GM18868 (cell line): ENCODE results near the gene TBC1D4.

Experiments used
- ATAC-seq: cut with Tn5 transposase; IDR thresholded peaks from one replicate; pipeline ENCODE4 v1.9.1; 2021; ENCODE audit warnings: mild to moderate bottlenecking, moderate library complexity; ENCODE audit not compliant: unreplicated experiment

The TBC1D4 gene

DNA sequence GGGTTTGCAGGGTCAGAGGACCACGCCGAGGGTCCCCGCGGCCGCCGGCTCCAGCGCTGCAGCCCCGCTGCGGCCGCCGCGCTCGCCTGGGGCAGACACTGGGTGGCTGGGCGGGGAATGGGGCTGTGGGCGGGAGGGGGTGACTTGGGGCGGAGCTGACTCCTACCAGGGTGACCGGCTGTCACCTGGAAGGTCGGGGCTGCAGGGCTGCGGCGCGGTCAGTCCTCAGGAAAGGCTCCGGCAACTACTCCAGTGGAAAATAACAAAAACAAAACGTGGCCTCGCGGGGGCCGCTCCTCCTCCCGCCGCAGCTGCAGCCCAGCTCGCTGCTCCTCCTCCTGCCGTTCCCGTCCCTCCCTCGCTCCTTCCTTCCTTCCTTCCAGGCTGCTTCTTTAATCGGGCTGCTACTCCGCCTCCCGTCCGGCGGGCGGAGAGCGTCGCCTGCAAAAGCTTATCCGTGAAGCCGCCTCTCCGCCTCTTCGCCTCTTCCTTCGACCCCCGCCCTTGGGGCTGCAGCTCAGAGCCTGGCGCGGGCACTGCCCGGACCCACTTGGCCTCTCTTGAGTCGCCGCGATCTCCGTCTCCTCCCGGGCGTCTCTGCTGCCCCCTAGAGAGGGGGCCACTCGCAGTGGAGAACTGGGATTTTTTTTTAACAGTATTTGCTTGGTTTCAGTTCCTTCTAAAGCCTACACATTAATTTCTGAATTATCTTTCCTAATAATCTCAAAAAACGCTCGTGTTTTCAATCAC, at the start of gene TBC1D4:
TSS of gene TBC1D4 (minus strand) at position 100 of the 750 bp plus-strand sequence. CDS start 402 bp downstream, outside the sequence.
- peak; percentile 74 for ATAC-seq

GRCh38 chr13:75530549-75530961, 48.6 kb upstream of the TBC1D4 start:
- ATAC-seq = peak; percentile 57

GRCh38 chr13:75521956-75522355, 40.0 kb upstream of the TBC1D4 start:
- no peak for ATAC-seq

- no peak for ATAC-seq
Measured at GRCh38 chr13:75518439-75519088, 36.6 kb upstream of the TBC1D4 start.

DNA sequence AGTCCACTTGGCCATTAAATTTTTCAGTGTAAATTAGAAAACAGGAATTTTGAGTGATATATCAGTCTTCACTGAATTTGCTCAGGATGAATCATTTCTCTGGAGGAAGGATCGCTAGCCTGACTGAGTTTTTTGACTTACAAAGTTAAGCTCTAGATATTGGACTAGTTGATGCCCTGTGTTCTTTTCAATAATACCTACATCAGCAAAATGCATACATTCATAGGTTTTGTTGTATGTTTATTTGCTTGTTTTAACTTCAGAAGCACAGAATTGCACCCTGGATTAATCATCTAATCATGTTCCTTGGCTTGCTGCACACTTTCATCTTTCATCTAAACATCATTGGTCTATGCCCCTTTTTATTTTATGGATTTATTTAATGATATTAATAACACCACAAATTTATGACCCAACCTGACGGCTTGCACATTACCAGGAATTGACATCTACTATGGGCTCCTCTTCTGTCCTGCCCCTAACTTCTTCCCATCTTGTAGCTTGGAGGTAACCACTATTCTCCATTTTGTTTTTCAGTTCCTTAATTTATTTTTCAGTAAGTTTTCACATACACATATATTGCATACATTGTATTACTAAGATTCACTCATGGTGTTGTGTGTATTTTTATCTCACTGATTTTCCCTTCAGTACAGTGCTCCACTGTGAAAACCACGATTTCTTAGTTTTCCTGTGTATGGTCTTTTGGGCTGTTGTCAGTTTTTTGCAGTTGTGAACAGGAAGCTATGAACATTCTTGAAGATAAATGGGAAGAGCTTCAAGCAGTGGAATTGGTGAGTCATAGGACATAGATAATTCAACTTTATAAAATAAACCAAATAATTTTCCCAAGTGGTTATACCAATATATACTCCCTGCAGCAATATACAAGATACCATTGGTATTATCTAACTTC, 32.4 kb upstream of the TBC1D4 start:
- ATAC-seq = peak; percentile 38

GRCh38 chr13:75513271-75513670, 31.3 kb upstream of the TBC1D4 start:
- ATAC-seq = no peak

DNA sequence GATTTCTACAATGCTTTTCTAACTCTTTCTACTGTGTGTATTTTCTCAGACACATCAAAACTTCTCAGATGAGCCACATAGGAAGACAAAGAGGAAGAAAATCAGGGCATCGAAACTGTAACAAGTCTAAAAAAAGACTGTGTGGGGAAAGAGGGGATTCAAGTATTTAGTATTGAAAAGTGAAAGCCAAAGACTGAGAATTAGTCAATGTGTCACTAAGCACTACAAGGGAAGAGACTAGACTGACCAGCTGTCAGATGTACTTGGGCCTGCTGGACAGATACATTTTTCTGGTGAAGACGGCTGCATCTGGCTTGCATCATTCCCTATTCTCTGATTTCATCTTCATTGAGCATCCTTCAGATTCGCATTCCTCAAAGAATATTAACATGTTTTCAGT, 30.3 kb upstream of the TBC1D4 start:
- ATAC-seq = peak; percentile 83

DNA sequence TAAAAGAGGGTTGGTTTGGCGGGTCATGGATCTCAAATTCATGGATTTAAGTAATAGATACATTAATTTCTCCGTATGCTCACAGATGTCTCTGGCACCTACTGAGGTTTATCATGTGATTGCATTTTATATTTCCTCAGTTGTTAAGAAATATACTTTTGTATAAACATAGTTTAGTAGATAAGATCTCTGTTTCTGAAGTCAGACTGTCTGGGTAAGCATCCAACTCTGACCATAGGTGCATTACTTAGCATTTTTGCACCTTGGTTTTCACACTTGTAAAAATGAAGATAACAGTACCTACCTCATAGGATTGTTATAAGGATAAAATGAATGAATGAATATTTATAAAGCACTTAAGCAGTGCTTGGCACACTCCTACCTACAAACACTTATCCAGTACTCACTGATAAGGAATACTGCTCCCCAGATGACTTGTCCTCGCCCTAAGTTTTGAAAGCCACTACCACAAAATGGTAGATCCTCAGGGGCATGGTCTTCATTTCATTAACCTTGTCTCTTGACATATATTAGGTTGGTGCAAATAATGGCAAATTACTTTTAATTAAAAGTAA, 29.2 kb upstream of the TBC1D4 start:
- no peak for ATAC-seq

DNA sequence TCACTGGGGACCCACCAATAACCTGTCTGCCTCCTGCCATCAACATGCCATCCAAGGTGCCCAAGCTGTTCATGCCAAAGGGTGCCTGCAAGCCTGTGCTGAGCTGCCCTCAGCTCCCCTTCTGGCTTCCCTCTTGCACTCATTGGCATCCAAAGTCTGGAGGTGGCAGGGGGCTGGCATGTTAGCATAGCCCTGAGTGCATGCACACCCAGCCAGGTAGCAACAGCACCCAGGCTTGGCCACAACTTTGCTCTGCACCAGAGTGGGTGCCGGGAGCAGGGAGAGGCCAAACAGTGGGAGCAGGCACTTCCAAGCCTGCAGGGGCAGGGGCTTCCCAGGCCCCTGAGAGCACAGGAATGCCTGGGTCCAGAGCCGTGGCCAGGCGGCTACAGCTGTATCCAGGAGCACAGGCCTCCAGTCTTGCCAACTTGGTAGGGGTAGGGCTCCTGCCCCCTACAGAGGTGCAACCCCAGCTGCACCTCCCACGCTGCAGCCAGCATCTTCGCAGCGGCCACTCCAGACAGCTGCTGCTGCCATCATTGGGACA, 26.1 kb upstream of the TBC1D4 start:
- ATAC-seq = no peak

DNA sequence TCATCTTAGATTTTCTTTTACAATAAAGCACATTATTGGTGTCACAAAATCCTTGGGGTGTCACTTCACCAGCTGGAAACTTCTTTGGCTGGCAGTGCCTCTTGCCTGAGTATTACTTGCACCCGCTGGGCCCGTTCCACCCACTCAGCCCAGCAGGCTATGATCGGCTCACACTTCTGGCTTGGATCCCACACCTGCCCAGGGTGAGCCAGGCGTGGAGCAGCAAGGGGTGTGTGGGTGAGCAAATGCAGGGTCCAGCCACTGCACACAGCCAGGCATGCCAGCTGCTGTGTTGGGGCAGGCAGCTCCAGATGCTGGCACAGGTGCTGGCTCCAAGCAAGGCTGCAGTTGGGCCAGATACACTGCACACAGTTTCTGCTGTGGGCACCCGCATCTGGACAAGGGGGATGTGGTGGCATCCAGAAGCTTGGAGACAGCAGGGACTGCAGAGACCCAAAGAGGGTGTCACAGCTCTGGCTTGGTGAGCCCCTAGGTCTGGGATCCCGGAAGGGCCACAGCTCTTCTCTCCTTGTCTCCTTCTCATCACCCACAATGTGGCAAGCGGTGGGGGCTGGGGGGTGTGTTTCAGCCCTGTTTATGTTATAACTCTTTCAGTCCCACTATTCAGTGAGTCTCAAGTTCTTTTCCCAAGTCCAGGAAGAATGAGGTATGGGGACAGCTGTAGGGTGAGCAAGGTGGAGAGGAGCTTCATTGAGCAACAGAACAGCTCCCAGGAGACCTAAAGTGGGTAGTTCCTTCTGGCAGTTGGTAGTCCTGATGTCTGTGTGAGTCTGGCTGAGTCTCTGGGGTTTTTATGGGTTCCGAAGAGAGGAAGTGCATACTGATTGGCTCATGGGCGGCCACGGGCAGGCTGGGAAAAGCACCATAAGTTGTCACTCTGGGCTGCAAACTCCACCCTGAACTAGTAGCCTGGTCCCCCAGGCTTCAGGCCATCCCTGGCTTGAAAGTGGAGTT, 25.3 kb upstream of the TBC1D4 start:
- peak; percentile 48 for ATAC-seq

- ATAC-seq = no peak
Measured at GRCh38 chr13:75506018-75506417, 24.0 kb upstream of the TBC1D4 start.

GRCh38 chr13:75505327-75505726, 23.4 kb upstream of the TBC1D4 start:
- no peak for ATAC-seq

DNA sequence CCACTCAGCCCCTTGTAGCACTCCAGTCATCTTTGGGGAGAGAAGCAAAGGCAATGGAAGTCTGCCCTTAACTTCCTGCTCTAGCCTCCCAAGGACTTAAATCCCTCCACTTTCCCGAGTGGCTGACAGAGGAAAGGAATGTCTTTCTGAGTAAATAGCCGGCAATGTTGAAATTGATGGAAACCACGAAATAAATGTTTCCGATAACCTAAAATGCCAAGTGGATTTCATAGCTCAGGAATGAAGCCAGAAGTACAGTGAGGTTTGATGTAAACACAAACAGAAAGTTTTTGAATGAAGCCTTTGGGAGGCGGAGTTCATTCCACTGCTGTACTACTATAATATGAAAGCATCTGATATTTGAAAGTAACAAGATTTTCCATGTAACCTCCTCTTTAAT, 14.0 kb upstream of the TBC1D4 start:
- ATAC-seq = no peak

DNA sequence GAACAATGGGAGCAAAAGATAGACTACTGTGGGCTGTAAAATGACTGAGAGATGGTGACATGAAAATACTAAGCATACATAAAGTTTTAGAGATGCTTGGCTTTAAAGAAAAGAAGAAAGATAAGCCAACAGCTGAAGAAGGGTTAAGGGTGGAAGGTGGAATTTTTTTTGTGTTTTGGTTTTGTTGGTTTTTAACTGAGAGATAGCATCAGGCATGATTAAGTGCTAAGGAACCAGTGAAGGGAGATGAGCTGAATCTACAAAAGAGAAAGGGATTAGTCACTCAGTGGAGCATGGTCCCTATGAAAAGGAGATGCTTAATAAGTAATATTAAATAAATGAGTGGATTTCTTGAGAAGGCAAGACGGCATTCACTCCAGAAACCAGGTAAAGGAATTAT, 12.5 kb upstream of the TBC1D4 start:
- ATAC-seq = no peak

GRCh38 chr13:75493156-75493555, 11.2 kb upstream of the TBC1D4 start:
- ATAC-seq = no peak

GRCh38 chr13:75492389-75492788, 10.4 kb upstream of the TBC1D4 start:
- ATAC-seq = no peak

DNA sequence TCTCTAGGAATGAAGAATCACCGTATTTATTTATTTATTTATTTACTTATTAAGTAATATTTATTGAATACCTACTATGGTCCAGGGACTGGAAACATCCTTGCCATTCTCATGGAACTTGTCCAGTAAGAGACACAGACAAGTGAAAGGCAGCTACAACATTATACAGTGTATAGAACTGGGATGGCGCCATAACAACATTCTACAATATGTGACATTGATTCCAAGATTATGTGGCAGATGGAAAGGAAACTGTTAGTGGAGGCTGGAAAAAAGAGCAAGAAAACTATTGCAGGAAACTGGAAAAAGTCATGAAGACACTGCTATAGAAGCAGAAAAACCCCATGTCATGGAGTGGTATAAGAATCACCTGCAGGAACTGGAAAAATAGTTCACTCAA, 9.4 kb upstream of the TBC1D4 start:
- no peak for ATAC-seq

- peak; percentile 91 for ATAC-seq
Measured at GRCh38 chr13:75489502-75490263, 7.7 kb upstream of the TBC1D4 start.
